DND-41 (cell line): ENCODE data around the gene PRKCA.

Source experiments
- ATAC-seq: fragments of 200-7000 bp; cut with Tn5 transposase; 3 replicates; pipeline ENCODE4 v1.9.1; 2021; ENCODE audit warnings: low read depth; ENCODE audit not compliant: insufficient read depth
- DNase-seq: peaks from one replicate; pipeline ENCODE4 v3.0.0-alpha.2; 2020
- H2AFZ ChIP-seq: 2 replicates; pipeline ENCODE4 v1.6.0; 2012; ENCODE audit warnings: low read depth, low read length
- H3K27ac ChIP-seq: 2 replicates; pipeline ENCODE4 v1.5.1; 2012; ENCODE audit warnings: low read length, inconsistent platforms
- H3K27me3 ChIP-seq: fragments of 200-600 bp; sonication (generic); 2 replicates; pipeline ENCODE4 v1.6.0; 2012; ENCODE audit warnings: low read length, mild to moderate bottlenecking, inconsistent platforms; ENCODE audit not compliant: insufficient read depth, poor library complexity
- H3K36me3 ChIP-seq: 2 replicates; pipeline ENCODE4 v1.5.1; 2012; ENCODE audit warnings: low read length, inconsistent platforms; ENCODE audit not compliant: insufficient read depth
- H3K4me1 ChIP-seq: 2 replicates; pipeline ENCODE4 v1.5.1; 2012; ENCODE audit warnings: mild to moderate bottlenecking, low read length; ENCODE audit not compliant: insufficient read depth
- H3K4me2 ChIP-seq: 2 replicates; pipeline ENCODE4 v1.6.0; 2012; ENCODE audit warnings: mild to moderate bottlenecking, moderate library complexity, low read length, inconsistent platforms; ENCODE audit not compliant: insufficient read depth
- H3K4me3 ChIP-seq, 2 experiments: fragments of 200-600 bp in 1 of 2; shearing (Covaris generic) in 1 of 2; 2 replicates each; pipeline ENCODE4 v1.5.1; 2012 to 2016; ENCODE audit warnings: inconsistent platforms in 2 of 2, low read length in 2 of 2, mild to moderate bottlenecking in 2 of 2, low read depth in 1 of 2, moderate library complexity in 1 of 2
- H3K79me2 ChIP-seq: 2 replicates; pipeline ENCODE4 v1.6.0; 2012; ENCODE audit warnings: low read length, inconsistent platforms; ENCODE audit not compliant: insufficient read depth
- H3K9ac ChIP-seq: 2 replicates; pipeline ENCODE4 v1.6.0; 2012; ENCODE audit warnings: low read depth, mild to moderate bottlenecking, inconsistent platforms, low read length, moderate library complexity
- H3K9me3 ChIP-seq: 2 replicates; pipeline ENCODE4 v1.5.1; 2012; ENCODE audit warnings: low read length, moderate library complexity, mild to moderate bottlenecking, inconsistent platforms; ENCODE audit not compliant: insufficient read depth, severe bottlenecking
- H4K20me1 ChIP-seq: 2 replicates; pipeline ENCODE4 v1.6.0; 2012; ENCODE audit warnings: low read length; ENCODE audit not compliant: insufficient read depth
- CTCF ChIP-seq: IDR thresholded peaks from 2 replicates; pipeline ENCODE4 v1.5.1; 2012; ENCODE audit warnings: borderline replicate concordance, low read length, moderate library complexity, mild to moderate bottlenecking; ENCODE audit not compliant: poor library complexity, severe bottlenecking; ENCODE audit errors: extremely low read depth
- EZH2 ChIP-seq: IDR thresholded peaks from 3 replicates; pipeline ENCODE4 v1.6.1; 2012; ENCODE audit warnings: borderline replicate concordance, low read depth, mild to moderate bottlenecking, moderate library complexity, low read length, inconsistent platforms; ENCODE audit not compliant: severe bottlenecking

The PRKCA gene

GRCh38 chr17:66584927-66585326 is 282.5 kb downstream of the PRKCA start:
- Histone ChIP-seq H3K9me3 (no peaks in the 10 kb centered on the region), H3K4me1 (no peaks in the 10 kb centered on the region), H3K36me3 (no peaks in the 10 kb centered on the region), H3K27ac (no peak overlapping the region), H3K27me3 (no peaks in the 10 kb centered on the region), H3K79me2 (peaks cover 5% of the 10 kb centered on the region; the same call in 1 of the 2 replicates), H2AFZ (no peak overlapping the region), H4K20me1 (no peaks in the 10 kb centered on the region), H3K4me3 (no peak overlapping the region), H3K4me2 (no peak overlapping the region), H3K9ac (no peak overlapping the region)
- DNase-seq, result no peak
- no peak for ATAC-seq
- no peak for TF ChIP-seq EZH2
- no peak for TF ChIP-seq CTCF

GRCh38 chr17:66585472-66585871 is 283.1 kb downstream of the PRKCA start:
- no peak overlapping the region for H3K27ac ChIP-seq
- H3K27me3 ChIP-seq, result no peaks in the 10 kb centered on the region
- H3K4me1 ChIP-seq, result no peaks in the 10 kb centered on the region
- H3K4me3 ChIP-seq, result no peak overlapping the region
- DNase-seq (no peak), ATAC-seq (no peak)
- H3K36me3 ChIP-seq, result no peaks in the 10 kb centered on the region
- H3K9ac ChIP-seq, result no peak overlapping the region
- no peak overlapping the region for H2AFZ ChIP-seq
- H3K9me3 ChIP-seq, result no peaks in the 10 kb centered on the region
- TF ChIP-seq CTCF (no peak), EZH2 (no peak)
- H3K4me2 ChIP-seq, result no peak overlapping the region
- peaks cover 9% of the 10 kb centered on the region for H3K79me2 ChIP-seq
- H4K20me1 ChIP-seq, result no peaks in the 10 kb centered on the region

- Histone ChIP-seq H3K27ac (no peak overlapping the region), H3K9me3 (no peaks in the 10 kb centered on the region), H3K4me3 (no peak overlapping the region), H4K20me1 (no peaks in the 10 kb centered on the region; the same call in 1 of the 2 replicates), H3K36me3 (no peaks in the 10 kb centered on the region), H3K79me2 (peaks cover 9% of the 10 kb centered on the region), H3K4me1 (no peaks in the 10 kb centered on the region), H2AFZ (no peak overlapping the region), H3K27me3 (no peaks in the 10 kb centered on the region), H3K4me2 (no peak overlapping the region), H3K9ac (no peak overlapping the region)
- DNase-seq, result no peak
- TF ChIP-seq CTCF (no peak), EZH2 (no peak)
- ATAC-seq, result no peak
Measured at GRCh38 chr17:66589892-66590291, 287.5 kb downstream of the PRKCA start.

GRCh38 chr17:66593116-66593515 is 290.7 kb downstream of the PRKCA start:
- Histone ChIP-seq H3K9me3 (no peaks in the 10 kb centered on the region), H3K9ac (no peak overlapping the region), H3K27me3 (no peaks in the 10 kb centered on the region), H3K36me3 (no peaks in the 10 kb centered on the region), H4K20me1 (no peaks in the 10 kb centered on the region; the same call in 1 of the 2 replicates), H3K79me2 (peaks cover 10% of the 10 kb centered on the region), H3K4me2 (no peak overlapping the region), H3K4me3 (no peak overlapping the region), H3K27ac (no peak overlapping the region), H2AFZ (no peak overlapping the region), H3K4me1 (no peaks in the 10 kb centered on the region)
- ATAC-seq, result no peak
- no peak for TF ChIP-seq CTCF
- no peak for TF ChIP-seq EZH2
- DNase-seq, result no peak
